HCT116 (cell line): ENCODE data around the gene AGAP1. TPM values are rescaled to one million over a fixed set of nuclear protein-coding genes. Genes with fewer than 3 reads are reported as not detected.

Experiments used
- ATAC-seq: fragments of 200-7000 bp; cut with Tn5 transposase; 2 replicates; pipeline ENCODE4 v1.9.1; 2020; ENCODE audit warnings: mild to moderate bottlenecking, moderate library complexity
- BruUV-seq: library from RNA; stranded (reverse); fragments of 400-500 nt; replicated peaks from 2 replicates; lab custom pipeline; 2021; lab: Mats Ljungman, UMichigan
- CTCF ChIA-PET: fragments of 300-600 bp; sonication (Branson Sonifier 250); formaldehyde crosslinking; loops from one replicate; lab custom pipeline; 2021; ENCODE audit warnings: antibody characterized with exemption; lab: Charles Lee
- POLR2A ChIA-PET: fragments of 300-600, 350-600 bp; sonication (Branson Sonifier 250); formaldehyde crosslinking; loops from one replicate; lab custom pipeline; 2021; ENCODE audit warnings: antibody characterized with exemption; lab: Charles Lee
- RAD21 ChIA-PET, 2 experiments: fragments of 300-600 bp; sonication (Branson Sonifier 250); formaldehyde crosslinking; loops; one replicate each; lab custom pipeline; 2023; ENCODE audit warnings: low total read pairs in 2 of 2; ENCODE audit not compliant: uncharacterized antibody in 2 of 2, unreplicated experiment in 2 of 2, low non-redundant PET in 1 of 2; lab: Charles Lee
- DNase-seq: peaks from one replicate; pipeline ENCODE4 v3.0.0-alpha.2; 2010; ENCODE audit warnings: low read depth, low spot score
- H2AFZ ChIP-seq: fragments of 200-600 bp; shearing (Covaris generic), sonication (generic); 2 replicates; pipeline ENCODE4 v1.6.1; 2017; ENCODE audit warnings: low read depth, mixed run types, mixed read lengths, antibody characterized with exemption, low read length; ENCODE audit not compliant: poor library complexity, severe bottlenecking
- H3K27ac ChIP-seq: 2 replicates; pipeline ENCODE4 v1.5.1; 2012; ENCODE audit warnings: low read depth, low read length
- H3K27me3 ChIP-seq: fragments of 200-600 bp; sonication (generic); 2 replicates; pipeline ENCODE4 v1.6.1; 2016; ENCODE audit warnings: mixed run types, low read length, mixed read lengths; ENCODE audit not compliant: insufficient read depth
- H3K36me3 ChIP-seq, 2 experiments: fragments of 200-500 bp in 1 of 2; fragments of 200-600 bp in 1 of 2; sonication (Bioruptor generic) in 1 of 2; sonication (generic) in 1 of 2; 2 replicates each; pipeline versions ENCODE4 v1.5.1 to v1.6.1; 2014 to 2016; ENCODE audit warnings: low read length in 2 of 2, inconsistent platforms in 1 of 2, mixed read lengths in 1 of 2, mixed run types in 1 of 2; ENCODE audit not compliant: insufficient read depth in 2 of 2, control insufficient read depth in 1 of 2
- H3K4me1 ChIP-seq, 2 experiments: fragments of 200-600 bp in 1 of 2; sonication (generic) in 1 of 2; 2 replicates each; pipeline versions ENCODE4 v1.5.1 to v1.6.1; 2012 to 2017; ENCODE audit warnings: low read length in 2 of 2, inconsistent platforms in 1 of 2, mild to moderate bottlenecking in 1 of 2, mixed read lengths in 1 of 2, mixed run types in 1 of 2, moderate library complexity in 1 of 2; ENCODE audit not compliant: insufficient read depth in 2 of 2, control insufficient read depth in 1 of 2
- H3K4me2 ChIP-seq: fragments of 200-600 bp; sonication (generic); 2 replicates; pipeline ENCODE4 v1.6.1; 2017; ENCODE audit warnings: mixed run types, low read length, mixed read lengths
- H3K4me3 ChIP-seq, 2 experiments: fragments of 200-600 bp in 1 of 2; sonication (generic) in 1 of 2; replicated peaks in 1 of 2; 2 replicates each; pipeline ENCODE4 v1.5.1; 2011 to 2016; ENCODE audit warnings: low read length in 2 of 2, control low read depth in 1 of 2, low read depth in 1 of 2, mild to moderate bottlenecking in 1 of 2, mixed read lengths in 1 of 2, mixed run types in 1 of 2
- H3K79me2 ChIP-seq: fragments of 200-600 bp; sonication (generic); 2 replicates; pipeline ENCODE4 v1.6.1; 2017; ENCODE audit warnings: mild to moderate bottlenecking, mixed run types, low read length, moderate library complexity, mixed read lengths; ENCODE audit not compliant: insufficient read depth
- H3K9ac ChIP-seq: fragments of 200-600 bp; sonication (generic); 2 replicates; pipeline ENCODE4 v1.6.1; 2016; ENCODE audit warnings: low read length, mixed read lengths
- H3K9me2 ChIP-seq: fragments of 200-600 bp; sonication (generic), shearing (Covaris generic); 2 replicates; pipeline ENCODE4 v1.6.1; 2017; ENCODE audit warnings: mixed run types, mild to moderate bottlenecking, moderate library complexity; ENCODE audit not compliant: insufficient read depth
- H3K9me3 ChIP-seq, 2 experiments: fragments of 200-500 bp in 1 of 2; fragments of 200-600 bp in 1 of 2; sonication (Bioruptor generic) in 1 of 2; sonication (generic) in 1 of 2; 2 replicates each; pipeline ENCODE4 v1.6.1; 2014 to 2017; ENCODE audit warnings: low read length in 2 of 2, mixed read lengths in 2 of 2, inconsistent platforms in 1 of 2, low read depth in 1 of 2, mild to moderate bottlenecking in 1 of 2, mixed run types in 1 of 2, moderate library complexity in 1 of 2; ENCODE audit not compliant: control insufficient read depth in 1 of 2, insufficient read depth in 1 of 2
- H4K20me1 ChIP-seq: fragments of 200-600 bp; sonication (generic), shearing (Covaris generic); 2 replicates; pipeline ENCODE4 v1.6.1; 2017; ENCODE audit warnings: mixed run types, mild to moderate bottlenecking, moderate library complexity; ENCODE audit not compliant: insufficient read depth
- CBX3 ChIP-seq: IDR thresholded peaks from 2 replicates; pipeline ENCODE4 v1.6.1; 2012; ENCODE audit warnings: low read depth
- CEBPB ChIP-seq: IDR thresholded peaks from 2 replicates; pipeline ENCODE4 v1.6.1; 2012; ENCODE audit warnings: low read depth
- EZH2 ChIP-seq: fragments of 200-600 bp; sonication (generic); IDR thresholded peaks from 2 replicates; pipeline ENCODE4 v1.6.1; 2017; ENCODE audit warnings: antibody characterized with exemption, mixed run types
- EZH2phosphoT487 ChIP-seq: fragments of 200-600 bp; IDR thresholded peaks from 2 replicates; pipeline ENCODE4 v1.6.1; 2018; ENCODE audit warnings: antibody characterized with exemption, borderline replicate concordance
- FOSL1 ChIP-seq: IDR thresholded peaks from 2 replicates; pipeline ENCODE4 v1.6.1; 2012; ENCODE audit warnings: low read depth
- JUND ChIP-seq: IDR thresholded peaks from 2 replicates; pipeline ENCODE4 v1.6.1; 2012
- POLR2A ChIP-seq: IDR thresholded peaks from 2 replicates; pipeline ENCODE4 v1.7.0; 2011; ENCODE audit warnings: borderline replicate concordance; ENCODE audit not compliant: insufficient read depth, insufficient read length; ENCODE audit errors: extremely low read depth
- POLR2AphosphoS5 ChIP-seq: IDR thresholded peaks from 2 replicates; pipeline ENCODE4 v1.6.1; 2011; ENCODE audit warnings: mild to moderate bottlenecking, low read depth, low read length, moderate library complexity
- RAD21 ChIP-seq: IDR thresholded peaks from 2 replicates; pipeline ENCODE4 v1.6.1; 2012; ENCODE audit warnings: low read depth, mild to moderate bottlenecking
- SIN3A ChIP-seq: IDR thresholded peaks from 2 replicates; pipeline ENCODE4 v1.6.1; 2012; ENCODE audit warnings: low read depth
- SP1 ChIP-seq: IDR thresholded peaks from 2 replicates; pipeline ENCODE4 v1.6.1; 2012; ENCODE audit warnings: low read depth
- SRF ChIP-seq: IDR thresholded peaks from 2 replicates; pipeline ENCODE4 v1.6.1; 2012; ENCODE audit warnings: low read depth
- TCF7L2 ChIP-seq: IDR thresholded peaks from 2 replicates; pipeline ENCODE4 v1.7.0; 2011; ENCODE audit warnings: borderline replicate concordance, inconsistent platforms; ENCODE audit not compliant: insufficient read depth, insufficient read length; ENCODE audit errors: extremely low read depth
- YY1 ChIP-seq: IDR thresholded peaks from 2 replicates; pipeline ENCODE4 v1.6.1; 2011; ENCODE audit warnings: low read length, low read depth, moderate library complexity, mild to moderate bottlenecking; ENCODE audit not compliant: insufficient replicate concordance; ENCODE audit errors: extremely low read depth
- ZNF274 ChIP-seq: fragments of 200-500 bp; sonication (Bioruptor generic); IDR thresholded peaks from 2 replicates; pipeline ENCODE4 v1.6.1; 2014; ENCODE audit warnings: mild to moderate bottlenecking, low read depth, low read length, inconsistent platforms
- intact Hi-C: fragments of 100-400 bp; cut with micrococcal nuclease; formaldehyde crosslinking; loops from 2 replicates; pipeline ENCODE4 v1.10.0; 2022
- total RNA-seq: library from RNA; stranded (reverse); gene quantifications from one replicate; pipeline ENCODE4 v1.2.1, GENCODE V29; 2021; ENCODE audit not compliant: unreplicated experiment
- TF ChIP-seq, protein P1 (sequence below), 3 experiments: fragments of 200-600 bp in 1 of 3; sonication (generic) in 1 of 3; IDR thresholded peaks in 2 of 3; conservative IDR thresholded peaks in 1 of 3; 2 replicates each; pipeline ENCODE4 v1.5.1; 2012 to 2017; ENCODE audit warnings: low read depth in 2 of 3, low read length in 2 of 3, antibody characterized with exemption in 1 of 3, borderline replicate concordance in 1 of 3, control low read depth in 1 of 3, mild to moderate bottlenecking in 1 of 3, mixed read lengths in 1 of 3, mixed run types in 1 of 3, moderate library complexity in 1 of 3; ENCODE audit not compliant: insufficient read depth in 1 of 3
- TF ChIP-seq, protein P2 (sequence below): IDR thresholded peaks from 2 replicates; pipeline ENCODE4 v1.6.1; 2011; ENCODE audit warnings: mild to moderate bottlenecking, low read length, moderate library complexity; ENCODE audit not compliant: insufficient replicate concordance; ENCODE audit errors: extremely low read depth

Gene AGAP1
- total RNA-seq, 1 experiment from 2014 or later, result 43.8 TPM

DNA sequence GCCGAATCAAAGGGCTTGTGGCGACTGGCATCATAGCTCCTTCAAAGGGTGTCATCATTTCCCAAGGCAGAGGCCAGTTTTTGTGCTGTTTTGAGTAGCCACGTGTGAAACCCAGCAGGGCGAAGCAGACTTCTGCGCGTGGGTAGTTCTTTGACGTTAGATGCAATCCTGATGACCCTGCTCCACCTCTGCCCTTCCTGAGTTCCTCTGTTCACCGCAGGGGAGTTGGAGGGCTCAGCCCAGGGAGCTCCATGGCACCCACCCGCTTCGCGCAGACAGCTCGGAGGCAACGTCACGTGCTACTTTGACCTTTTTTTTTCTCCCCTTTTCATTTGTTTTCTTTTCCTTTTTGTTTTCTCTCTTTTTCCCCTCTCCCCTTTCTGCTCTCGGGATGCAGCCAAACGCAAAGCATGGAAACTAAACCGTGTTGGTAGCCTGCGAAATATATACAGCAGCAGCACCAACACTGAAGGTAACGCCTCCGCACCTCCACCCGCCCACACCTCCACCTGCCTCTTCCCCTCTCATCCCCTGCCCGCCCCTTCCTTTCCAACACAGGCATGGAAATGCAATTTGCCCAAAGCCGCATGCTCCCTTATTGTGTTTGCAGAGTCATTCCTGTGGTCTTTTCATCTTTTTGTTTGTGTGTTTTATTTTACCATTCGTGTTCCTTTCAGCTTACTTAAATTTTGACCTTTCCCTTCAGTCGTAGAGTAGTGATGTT, 520.7 kb downstream of the AGAP1 start:
- ChIA-PET RAD21 (no interaction called here), CTCF (no interaction called here), POLR2A (interaction anchor here (0.5 kb wide), 1 partner anchor 174 kb away, joined by 3 read pairs; no protein-coding TSS in a partner anchor)
- H3K4me1 ChIP-seq, result no peaks in the 10 kb centered on the region
- H3K79me2 ChIP-seq, result no peaks in the 10 kb centered on the region
- BruUV-seq, result no TSS peak
- H2AFZ ChIP-seq, result no peak overlapping the region
- no peaks in the 10 kb centered on the region for H3K36me3 ChIP-seq
- no peaks in the 10 kb centered on the region for H3K9me2 ChIP-seq
- H3K27ac ChIP-seq, result no peak overlapping the region
- H3K4me3 ChIP-seq, result no peak overlapping the region
- intact Hi-C loops, result no loop called here
- H3K27me3 ChIP-seq, result no peaks in the 10 kb centered on the region
- DNase-seq (no peak), ATAC-seq (no peak)
- H3K4me2 ChIP-seq, result no peak overlapping the region
- no peak for TF ChIP-seq EZH2phosphoT487
- TF ChIP-seq POLR2AphosphoS5, result no peak
- TF ChIP-seq JUND, result no peak
- no peak for TF ChIP-seq ZNF274
- no peak for TF ChIP-seq SRF
- TF ChIP-seq CBX3, result no peak
- no peak for TF ChIP-seq POLR2A
- TF ChIP-seq, protein P1, sequence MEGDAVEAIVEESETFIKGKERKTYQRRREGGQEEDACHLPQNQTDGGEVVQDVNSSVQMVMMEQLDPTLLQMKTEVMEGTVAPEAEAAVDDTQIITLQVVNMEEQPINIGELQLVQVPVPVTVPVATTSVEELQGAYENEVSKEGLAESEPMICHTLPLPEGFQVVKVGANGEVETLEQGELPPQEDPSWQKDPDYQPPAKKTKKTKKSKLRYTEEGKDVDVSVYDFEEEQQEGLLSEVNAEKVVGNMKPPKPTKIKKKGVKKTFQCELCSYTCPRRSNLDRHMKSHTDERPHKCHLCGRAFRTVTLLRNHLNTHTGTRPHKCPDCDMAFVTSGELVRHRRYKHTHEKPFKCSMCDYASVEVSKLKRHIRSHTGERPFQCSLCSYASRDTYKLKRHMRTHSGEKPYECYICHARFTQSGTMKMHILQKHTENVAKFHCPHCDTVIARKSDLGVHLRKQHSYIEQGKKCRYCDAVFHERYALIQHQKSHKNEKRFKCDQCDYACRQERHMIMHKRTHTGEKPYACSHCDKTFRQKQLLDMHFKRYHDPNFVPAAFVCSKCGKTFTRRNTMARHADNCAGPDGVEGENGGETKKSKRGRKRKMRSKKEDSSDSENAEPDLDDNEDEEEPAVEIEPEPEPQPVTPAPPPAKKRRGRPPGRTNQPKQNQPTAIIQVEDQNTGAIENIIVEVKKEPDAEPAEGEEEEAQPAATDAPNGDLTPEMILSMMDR (IDR thresholded peaks at IDR 0.05 in 2 of 3, conservative IDR thresholded peaks at IDR 0.05 in 1 of 3; ENCODE audit: borderline replicate concordance in 1 of 3, insufficient read depth in 1 of 3, low read depth in 2 of 3, low read length in 2 of 3), result no peak
- no peak for TF ChIP-seq SIN3A
- no peak for TF ChIP-seq TCF7L2
- TF ChIP-seq RAD21, result no peak
- no peak for TF ChIP-seq SP1
- no peak for TF ChIP-seq FOSL1
- TF ChIP-seq EZH2, result no peak
- no peak for TF ChIP-seq CEBPB
- no peak for TF ChIP-seq YY1
- TF ChIP-seq, protein P2, sequence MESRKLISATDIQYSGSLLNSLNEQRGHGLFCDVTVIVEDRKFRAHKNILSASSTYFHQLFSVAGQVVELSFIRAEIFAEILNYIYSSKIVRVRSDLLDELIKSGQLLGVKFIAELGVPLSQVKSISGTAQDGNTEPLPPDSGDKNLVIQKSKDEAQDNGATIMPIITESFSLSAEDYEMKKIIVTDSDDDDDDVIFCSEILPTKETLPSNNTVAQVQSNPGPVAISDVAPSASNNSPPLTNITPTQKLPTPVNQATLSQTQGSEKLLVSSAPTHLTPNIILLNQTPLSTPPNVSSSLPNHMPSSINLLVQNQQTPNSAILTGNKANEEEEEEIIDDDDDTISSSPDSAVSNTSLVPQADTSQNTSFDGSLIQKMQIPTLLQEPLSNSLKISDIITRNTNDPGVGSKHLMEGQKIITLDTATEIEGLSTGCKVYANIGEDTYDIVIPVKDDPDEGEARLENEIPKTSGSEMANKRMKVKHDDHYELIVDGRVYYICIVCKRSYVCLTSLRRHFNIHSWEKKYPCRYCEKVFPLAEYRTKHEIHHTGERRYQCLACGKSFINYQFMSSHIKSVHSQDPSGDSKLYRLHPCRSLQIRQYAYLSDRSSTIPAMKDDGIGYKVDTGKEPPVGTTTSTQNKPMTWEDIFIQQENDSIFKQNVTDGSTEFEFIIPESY, result no peak
- TF ChIP-seq, all 23 proteins: peak for 0
- Histone ChIP-seq H3K9me3 (no peaks in the 10 kb centered on the region), H3K9ac (no peak overlapping the region), H4K20me1 (no peaks in the 10 kb centered on the region)
